HepG2 (cell line): ENCODE results near the gene ACOT8. TPM values are rescaled to one million over a fixed set of nuclear protein-coding genes. Genes with fewer than 3 reads are reported as not detected.

ENCODE experiments used
- CBFB ChIP-seq: sonication (generic); formaldehyde crosslinking; IDR thresholded peaks from 2 replicates; pipeline ENCODE4 v1.4.0; 2020; ENCODE audit warnings: missing genetic modification reagents
- CBX5 ChIP-seq: sonication (generic); formaldehyde crosslinking; IDR thresholded peaks from 2 replicates; pipeline ENCODE4 v1.4.0; 2020; ENCODE audit warnings: missing genetic modification reagents, borderline replicate concordance
- CREM ChIP-seq, 2 experiments: sonication (generic) in 1 of 2; formaldehyde crosslinking in 1 of 2; IDR thresholded peaks; 2 replicates each; pipeline versions ENCODE4 v1.4.0 to v1.6.1; 2016 to 2020; ENCODE audit warnings: antibody characterized with exemption in 1 of 2, mild to moderate bottlenecking in 1 of 2, missing genetic modification reagents in 1 of 2
- DMTF1 ChIP-seq: sonication (generic); formaldehyde crosslinking; IDR thresholded peaks from 2 replicates; pipeline ENCODE4 v1.4.0; 2020; ENCODE audit warnings: mild to moderate bottlenecking, missing genetic modification reagents
- GMEB1 ChIP-seq: sonication (generic); formaldehyde crosslinking; IDR thresholded peaks from 2 replicates; pipeline ENCODE4 v1.5.1; 2020; ENCODE audit warnings: missing genetic modification reagents, mild to moderate bottlenecking, borderline replicate concordance
- GPBP1L1 ChIP-seq: sonication (generic); formaldehyde crosslinking; IDR thresholded peaks from 2 replicates; pipeline ENCODE4 v1.5.0; 2020; ENCODE audit warnings: mild to moderate bottlenecking, missing genetic modification reagents
- HOXA5 ChIP-seq: sonication (generic); formaldehyde crosslinking; IDR thresholded peaks from 2 replicates; pipeline ENCODE4 v1.4.0; 2020; ENCODE audit warnings: missing genetic modification reagents
- KDM5B ChIP-seq: sonication (generic); formaldehyde crosslinking; IDR thresholded peaks from 2 replicates; pipeline ENCODE4 v1.4.0; 2020; ENCODE audit warnings: missing genetic modification reagents, mild to moderate bottlenecking, borderline replicate concordance
- KLF15 ChIP-seq: sonication (generic); formaldehyde crosslinking; IDR thresholded peaks from 2 replicates; pipeline ENCODE4 v1.8.1; 2023; ENCODE audit warnings: borderline replicate concordance, mild to moderate bottlenecking, inconsistent platforms, missing genetic modification reagents, mixed read lengths
- MTA3 ChIP-seq: sonication (generic); formaldehyde crosslinking; IDR thresholded peaks from 2 replicates; pipeline ENCODE4 v1.4.0; 2020; ENCODE audit warnings: missing genetic modification reagents
- NR2F1 ChIP-seq, 2 experiments: fragments of 450-650 bp in 1 of 2; formaldehyde crosslinking in 1 of 2; IDR thresholded peaks; 2 replicates each; pipeline versions ENCODE4 v1.5.0 to v1.6.1; 2016 to 2020; ENCODE audit warnings: mild to moderate bottlenecking in 1 of 2, missing compliant biosample characterization in 1 of 2, missing genetic modification reagents in 1 of 2, moderate library complexity in 1 of 2
- NR3C1 ChIP-seq: sonication (generic); formaldehyde crosslinking; IDR thresholded peaks from 2 replicates; pipeline ENCODE4 v1.4.0; 2020; ENCODE audit warnings: missing genetic modification reagents
- PHB2 ChIP-seq: fragments of 450-650 bp; IDR thresholded peaks from 2 replicates; pipeline ENCODE4 v1.6.1; 2018; ENCODE audit not compliant: partially characterized antibody
- RAD51 ChIP-seq: fragments of 450-650 bp; IDR thresholded peaks from 2 replicates; pipeline ENCODE4 v1.6.1; 2016; ENCODE audit warnings: borderline replicate concordance
- RCOR2 ChIP-seq: IDR thresholded peaks from 2 replicates; pipeline ENCODE4 v1.6.1; 2016; ENCODE audit warnings: missing biosample characterization, missing genetic modification reagents
- REL ChIP-seq: sonication (generic); formaldehyde crosslinking; conservative IDR thresholded peaks from 2 replicates; pipeline ENCODE4 v1.8.0; 2022; ENCODE audit warnings: mild to moderate bottlenecking, missing genetic modification reagents, moderate library complexity
- RFXANK ChIP-seq: IDR thresholded peaks from 2 replicates; pipeline ENCODE4 v1.6.1; 2016
- SIN3B ChIP-seq: fragments of 150-350 bp; IDR thresholded peaks from 2 replicates; pipeline ENCODE4 v1.6.1; 2014; ENCODE audit warnings: low read length
- SNAI1 ChIP-seq: sonication (generic); formaldehyde crosslinking; IDR thresholded peaks from 2 replicates; pipeline ENCODE4 v1.5.0; 2020; ENCODE audit warnings: mild to moderate bottlenecking, missing genetic modification reagents, borderline replicate concordance
- YEATS2 ChIP-seq: sonication (generic); formaldehyde crosslinking; IDR thresholded peaks from 2 replicates; pipeline ENCODE4 v1.4.0; 2020; ENCODE audit warnings: missing genetic modification reagents, borderline replicate concordance
- ZBTB1 ChIP-seq: sonication (generic); formaldehyde crosslinking; IDR thresholded peaks from 2 replicates; pipeline ENCODE4 v1.4.0; 2020; ENCODE audit warnings: missing genetic modification reagents, borderline replicate concordance
- ZFP90 ChIP-seq: sonication (generic); formaldehyde crosslinking; IDR thresholded peaks from 2 replicates; pipeline ENCODE4 v1.8.0; 2022; ENCODE audit warnings: missing genetic modification reagents, mild to moderate bottlenecking, inconsistent platforms, borderline replicate concordance
- ZNF20 ChIP-seq: sonication (generic); formaldehyde crosslinking; IDR thresholded peaks from 2 replicates; pipeline ENCODE4 v1.4.0; 2020; ENCODE audit warnings: mild to moderate bottlenecking, moderate library complexity, missing genetic modification reagents
- ZNF326 ChIP-seq: sonication (generic); formaldehyde crosslinking; IDR thresholded peaks from 2 replicates; pipeline ENCODE4 v1.4.0; 2020; ENCODE audit warnings: missing genetic modification reagents, borderline replicate concordance
- ZNF841 ChIP-seq: sonication (generic); formaldehyde crosslinking; IDR thresholded peaks from 2 replicates; pipeline ENCODE4 v1.8.1; 2023; ENCODE audit warnings: missing genetic modification reagents, borderline replicate concordance
- polyA plus RNA-seq, 8 experiments: library from polyadenylated mRNA; depleted of rRNA in 3 of 8; stranded (reverse) in 7 of 8; unstranded in 1 of 8; fragments of >200 nt; fragmentation: Illumina TruSeq in 4 of 8; extraction: Trizol in 4 of 8; gene quantifications; 2 replicates each; pipeline versions ENCODE4 v1.2.1 to v1.2.3, GENCODE V29; 2011 to 2016; ENCODE audit warnings: low read depth in 4 of 8, missing spikeins in 1 of 8, mixed read lengths in 1 of 8; ENCODE audit not compliant: insufficient read depth in 1 of 8
- total RNA-seq, 5 experiments: library from RNA; depleted of rRNA; stranded (reverse); fragments of >200 nt; fragmentation: Illumina TruSeq; extraction: Trizol; gene quantifications; 2 replicates each; pipeline ENCODE4 v1.2.3, GENCODE V29; 2016; ENCODE audit warnings: low read depth in 1 of 5

The ACOT8 gene
- total and polyA plus RNA-seq, 2 of the 13 experiments (the other 11 are each of a cell fraction or from before 2014, with no cell fraction given) = 31.4 to 45.5 TPM

- TF ChIP-seq MTA3 (CRISPR knock-in tag) = peak; percentile 46; the same call in 1 of the 2 replicates
- peak; percentile 95 for TF ChIP-seq RFXANK
- peak; percentile 99 for TF ChIP-seq ZFP90 (CRISPR knock-in tag)
- TF ChIP-seq RAD51 = peak; percentile 100
- no peak for TF ChIP-seq GPBP1L1 (CRISPR knock-in tag)
- TF ChIP-seq CREM (IDR thresholded peaks at IDR 0.05) = peak; percentile 88
- no peak for TF ChIP-seq CREM (CRISPR knock-in tag; IDR thresholded peaks at IDR 0.05)
- peak; percentile 86 for TF ChIP-seq GMEB1 (CRISPR knock-in tag)
- TF ChIP-seq PHB2 = no peak
- peak; percentile 96; the same call in 1 of the 2 replicates for TF ChIP-seq KDM5B (CRISPR knock-in tag)
- TF ChIP-seq CBX5 (CRISPR knock-in tag) = peak; percentile 99
- TF ChIP-seq SNAI1 (CRISPR knock-in tag) = peak; percentile 98; the same call in 1 of the 2 replicates
- peak; percentile 100 for TF ChIP-seq SIN3B
- TF ChIP-seq RCOR2 = peak; percentile 91
- peak; percentile 98 for TF ChIP-seq NR2F1 (CRISPR knock-in tag; IDR thresholded peaks at IDR 0.05)
- peak; percentile 100 for TF ChIP-seq YEATS2 (CRISPR knock-in tag)
- TF ChIP-seq HOXA5 (CRISPR knock-in tag) = peak; percentile 98
- TF ChIP-seq NR3C1 (CRISPR knock-in tag) = no peak
- TF ChIP-seq ZNF326 (CRISPR knock-in tag) = no peak
- TF ChIP-seq KLF15 (CRISPR knock-in tag) = peak; percentile 99
- peak; percentile 95 for TF ChIP-seq ZNF841 (CRISPR knock-in tag)
- TF ChIP-seq ZNF20 = peak; percentile 94
- TF ChIP-seq DMTF1 (CRISPR knock-in tag) = peak; percentile 92; the same call in 1 of the 2 replicates
- peak; percentile 34; the same call in 1 of the 2 replicates for TF ChIP-seq ZBTB1
- peak; percentile 98 for TF ChIP-seq REL (CRISPR knock-in tag)
- TF ChIP-seq CBFB (CRISPR knock-in tag) = peak; percentile 99
These were observed 34.1 kb upstream of the ACOT8 start, which contains the start of the genes CTSA and NEURL2 (continued) for GRCh38 chr20:45890985-45891983.
